GM21528 (cell line): ENCODE results near the gene COASY.
"Not testable (repeated sequence)": the region's sequence is repeated elsewhere in the genome, so short reads cannot be mapped to it uniquely, and the experiment has no call there.

Source experiments
- ATAC-seq: cut with Tn5 transposase; IDR thresholded peaks from one replicate; pipeline ENCODE4 v1.9.1; 2021; ENCODE audit warnings: mild to moderate bottlenecking, moderate library complexity; ENCODE audit not compliant: unreplicated experiment, low FRiP score

The COASY gene

GRCh38 chr17:42531455-42532354 lies 30.2 kb upstream of the COASY start:
- no peak for ATAC-seq

DNA sequence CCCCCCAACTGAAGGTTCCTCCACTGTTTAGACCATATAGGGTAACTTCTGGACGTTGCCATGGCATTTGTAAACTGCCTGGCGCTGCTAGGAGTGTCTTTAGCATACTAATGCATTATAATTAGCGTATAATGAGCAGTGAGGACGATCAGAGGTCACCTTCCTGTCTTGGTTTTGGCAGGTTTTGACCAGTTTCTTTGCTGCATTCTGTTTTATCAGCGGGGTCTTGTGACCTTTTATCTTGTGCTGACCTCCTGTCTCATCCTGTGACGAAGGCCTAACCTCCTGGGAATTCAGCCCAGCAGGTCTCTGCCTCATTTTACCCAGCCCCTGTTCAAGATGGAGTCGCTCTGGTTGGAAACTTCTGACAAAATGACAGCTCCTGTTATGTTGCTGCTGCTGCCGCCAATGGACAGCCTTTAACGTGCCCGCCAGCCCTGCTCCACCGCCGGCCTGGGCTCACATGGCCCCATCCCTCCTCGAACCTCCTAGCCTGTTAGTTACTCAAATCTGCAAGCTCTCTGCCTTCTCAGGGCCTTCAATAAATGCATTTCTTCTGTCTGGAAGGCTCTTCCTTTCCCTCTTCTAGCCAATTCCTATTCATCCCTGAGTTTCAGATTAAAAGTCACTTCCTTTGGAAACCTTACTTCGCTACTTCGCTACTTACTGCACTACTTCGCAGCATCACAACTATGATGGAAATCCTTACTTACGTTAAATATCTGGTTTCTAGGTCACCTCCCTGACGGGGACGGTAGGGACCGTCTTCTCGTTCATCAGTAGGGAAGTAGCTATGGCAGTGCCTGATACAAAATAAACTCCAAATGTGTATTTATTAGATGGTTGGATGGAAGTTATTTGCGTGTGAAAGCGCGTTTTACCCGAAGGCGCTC lies 26.5 kb upstream of the COASY start:
- ATAC-seq, result no peak

GRCh38 chr17:42536048-42536371 lies 25.9 kb upstream of the COASY start, which contains the start of gene NAGLU:
Gene NAGLU, plus strand, starts transcription at chr17:42536241. Its CDS starts 32 bp downstream, at chr17:42536273.
- peak; percentile 84 for ATAC-seq

- ATAC-seq, result peak; percentile 71
These were observed 25.4 kb upstream of the COASY start for GRCh38 chr17:42536372-42537155.

- ATAC-seq, result no peak
These were observed 24.7 kb upstream of the COASY start for GRCh38 chr17:42537156-42537805.

GRCh38 chr17:42537826-42538451 lies 24.0 kb upstream of the COASY start:
- no peak for ATAC-seq

DNA sequence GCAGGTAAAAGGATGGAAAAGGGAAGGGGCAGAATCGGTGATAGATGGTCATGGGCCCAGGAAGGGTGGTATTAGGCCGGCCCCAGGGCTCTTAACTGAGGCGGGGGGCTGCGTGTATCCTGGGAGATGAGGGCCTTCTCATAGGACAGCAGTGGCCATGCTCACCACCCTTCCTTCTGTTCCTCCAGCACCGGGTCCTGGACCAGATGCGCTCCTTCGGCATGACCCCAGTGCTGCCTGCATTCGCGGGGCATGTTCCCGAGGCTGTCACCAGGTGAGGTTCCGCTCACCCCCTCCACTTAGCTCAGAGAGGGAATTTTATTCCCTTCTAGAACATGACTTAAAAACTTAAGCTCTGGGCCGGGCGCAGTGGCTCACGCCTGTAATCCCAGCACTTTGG lies 23.5 kb upstream of the COASY start:
- ATAC-seq, result no peak

DNA sequence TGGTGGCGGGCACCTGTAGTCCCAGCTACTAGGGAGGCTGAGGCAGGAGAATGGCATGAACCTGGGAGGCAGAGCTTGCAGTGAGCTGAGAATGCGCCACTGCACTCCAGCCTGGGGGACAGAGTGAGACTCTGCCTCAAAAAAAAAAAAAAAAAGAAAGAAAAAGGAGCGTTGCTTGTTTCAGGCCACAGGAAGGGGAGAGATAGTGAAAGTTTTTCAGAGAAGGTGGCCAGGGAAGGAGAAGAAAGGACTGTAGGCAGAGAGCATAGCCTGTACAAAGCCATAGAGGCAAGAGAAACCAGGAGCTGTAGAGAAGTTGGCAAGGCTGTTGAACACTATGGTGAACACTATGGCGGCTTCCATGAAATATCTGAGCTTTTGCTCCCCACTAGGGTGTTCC lies 21.4 kb upstream of the COASY start:
- ATAC-seq, result not testable (repeated sequence)

DNA sequence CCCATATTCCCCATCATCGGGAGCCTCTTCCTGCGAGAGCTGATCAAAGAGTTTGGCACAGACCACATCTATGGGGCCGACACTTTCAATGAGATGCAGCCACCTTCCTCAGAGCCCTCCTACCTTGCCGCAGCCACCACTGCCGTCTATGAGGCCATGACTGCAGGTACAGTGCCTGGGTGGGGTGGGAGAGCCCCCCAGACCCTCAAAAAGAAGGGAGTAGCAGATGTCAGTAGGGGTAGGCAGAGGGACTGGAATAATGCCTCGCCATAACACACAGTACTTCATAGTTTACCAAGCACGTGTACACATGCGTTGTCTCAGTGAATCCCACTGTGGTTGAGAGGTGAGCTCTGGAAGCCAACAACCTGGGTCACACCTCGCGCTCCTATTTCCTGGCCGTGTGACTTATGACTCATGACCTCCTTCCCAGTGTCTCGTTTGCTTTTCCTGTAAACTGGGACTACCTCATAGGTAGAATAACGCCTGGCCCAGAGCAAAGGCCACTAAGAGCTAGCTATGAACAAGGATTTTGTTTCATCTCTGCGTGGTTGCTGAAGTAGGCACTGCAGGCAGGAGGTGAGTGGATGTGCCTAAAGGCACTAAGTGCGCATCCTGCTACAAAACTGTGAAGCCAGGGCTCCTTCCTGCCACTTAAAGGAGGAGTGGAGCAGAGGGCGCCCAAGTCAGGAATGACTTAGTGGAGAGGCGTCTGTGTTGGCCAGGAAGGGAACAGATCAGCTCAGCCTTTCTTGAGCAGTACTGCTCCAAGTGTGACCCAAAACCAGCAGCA lies 20.7 kb upstream of the COASY start:
- no peak for ATAC-seq

DNA sequence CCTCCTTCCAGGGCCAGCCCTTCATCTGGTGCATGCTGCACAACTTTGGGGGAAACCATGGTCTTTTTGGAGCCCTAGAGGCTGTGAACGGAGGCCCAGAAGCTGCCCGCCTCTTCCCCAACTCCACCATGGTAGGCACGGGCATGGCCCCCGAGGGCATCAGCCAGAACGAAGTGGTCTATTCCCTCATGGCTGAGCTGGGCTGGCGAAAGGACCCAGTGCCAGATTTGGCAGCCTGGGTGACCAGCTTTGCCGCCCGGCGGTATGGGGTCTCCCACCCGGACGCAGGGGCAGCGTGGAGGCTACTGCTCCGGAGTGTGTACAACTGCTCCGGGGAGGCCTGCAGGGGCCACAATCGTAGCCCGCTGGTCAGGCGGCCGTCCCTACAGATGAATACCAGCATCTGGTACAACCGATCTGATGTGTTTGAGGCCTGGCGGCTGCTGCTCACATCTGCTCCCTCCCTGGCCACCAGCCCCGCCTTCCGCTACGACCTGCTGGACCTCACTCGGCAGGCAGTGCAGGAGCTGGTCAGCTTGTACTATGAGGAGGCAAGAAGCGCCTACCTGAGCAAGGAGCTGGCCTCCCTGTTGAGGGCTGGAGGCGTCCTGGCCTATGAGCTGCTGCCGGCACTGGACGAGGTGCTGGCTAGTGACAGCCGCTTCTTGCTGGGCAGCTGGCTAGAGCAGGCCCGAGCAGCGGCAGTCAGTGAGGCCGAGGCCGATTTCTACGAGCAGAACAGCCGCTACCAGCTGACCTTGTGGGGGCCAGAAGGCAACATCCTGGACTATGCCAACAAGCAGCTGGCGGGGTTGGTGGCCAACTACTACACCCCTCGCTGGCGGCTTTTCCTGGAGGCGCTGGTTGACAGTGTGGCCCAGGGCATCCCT lies 18.5 kb upstream of the COASY start:
- no peak for ATAC-seq

DNA sequence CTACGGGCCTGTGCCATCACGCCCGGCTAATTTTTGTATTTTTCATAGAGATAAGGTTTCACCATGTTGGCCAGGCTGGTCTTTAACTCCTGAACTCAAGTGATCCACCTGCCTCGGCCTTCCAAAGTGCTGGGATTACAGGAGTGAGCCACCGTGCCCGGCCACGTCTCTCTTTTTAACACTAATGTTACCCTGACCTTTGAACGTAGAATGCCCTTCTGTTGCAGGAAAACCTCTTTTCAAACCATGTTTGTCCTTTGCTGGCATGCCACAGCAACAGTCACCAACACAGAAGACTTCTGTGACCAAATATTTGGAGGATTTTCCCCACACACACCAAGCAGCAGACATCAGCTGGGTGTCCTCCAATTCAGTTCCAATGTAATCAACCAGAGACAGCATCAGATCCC lies 17.1 kb upstream of the COASY start:
- ATAC-seq, result no peak

DNA sequence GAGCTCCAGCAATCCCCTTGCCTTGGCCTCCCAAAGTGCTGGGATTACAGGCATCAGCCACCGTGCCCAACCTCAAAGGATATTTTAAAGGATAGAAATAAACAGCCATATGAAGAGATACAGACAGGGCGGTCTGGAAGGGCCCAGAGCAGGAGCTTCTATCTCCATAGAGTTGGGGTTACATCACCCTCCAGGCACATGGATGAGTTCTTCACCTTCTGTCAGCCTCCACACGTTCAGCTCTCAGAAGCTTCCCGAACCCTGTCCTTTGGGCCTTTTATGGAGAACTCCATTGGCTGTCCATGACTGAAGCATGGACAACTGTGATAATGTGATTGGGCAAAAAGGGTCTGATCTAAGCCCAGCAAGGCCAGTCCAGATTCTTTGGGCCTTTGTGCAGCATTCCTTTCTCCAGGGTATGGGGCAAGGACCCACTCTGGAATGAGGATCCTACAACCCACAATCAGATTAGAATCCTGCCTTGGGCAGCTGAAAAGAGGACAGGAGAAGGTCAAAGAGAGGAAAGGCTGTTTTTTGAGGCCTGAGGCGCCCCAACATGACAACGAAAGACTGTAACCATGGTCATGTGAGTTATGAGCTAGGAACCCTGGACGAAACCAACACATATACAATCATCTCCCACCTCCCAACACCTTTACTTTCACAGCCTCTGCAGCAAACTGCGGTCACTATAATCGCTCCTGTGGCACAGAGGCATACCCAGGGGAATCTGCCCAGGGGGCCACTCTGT lies 16.0 kb upstream of the COASY start:
- not testable (repeated sequence) for ATAC-seq

DNA sequence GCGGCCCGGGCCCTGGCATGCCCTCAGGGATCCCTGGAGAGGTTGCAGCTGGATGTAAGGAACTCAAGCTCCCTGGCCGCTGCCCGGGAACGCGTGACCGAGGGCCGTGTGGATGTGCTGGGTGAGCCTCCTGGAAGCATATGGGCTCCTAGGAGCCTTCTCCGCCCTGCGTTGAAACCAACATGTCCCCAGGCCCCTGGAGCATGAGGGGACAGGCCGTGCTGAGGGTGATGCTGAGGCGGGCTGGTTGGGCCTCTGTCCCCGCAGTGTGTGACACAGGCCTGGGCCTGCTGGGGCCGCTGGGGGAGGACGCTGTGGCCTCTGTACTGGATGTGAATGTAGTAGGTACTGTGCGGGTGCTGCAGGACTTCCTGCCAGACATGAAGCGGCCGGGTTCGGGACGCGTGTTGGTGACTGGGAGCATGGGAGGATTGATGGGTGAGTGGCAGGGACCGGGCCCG lies 14.9 kb upstream of the COASY start:
- no peak for ATAC-seq

GRCh38 chr17:42547698-42548069 lies 14.3 kb upstream of the COASY start:
- no peak for ATAC-seq

DNA sequence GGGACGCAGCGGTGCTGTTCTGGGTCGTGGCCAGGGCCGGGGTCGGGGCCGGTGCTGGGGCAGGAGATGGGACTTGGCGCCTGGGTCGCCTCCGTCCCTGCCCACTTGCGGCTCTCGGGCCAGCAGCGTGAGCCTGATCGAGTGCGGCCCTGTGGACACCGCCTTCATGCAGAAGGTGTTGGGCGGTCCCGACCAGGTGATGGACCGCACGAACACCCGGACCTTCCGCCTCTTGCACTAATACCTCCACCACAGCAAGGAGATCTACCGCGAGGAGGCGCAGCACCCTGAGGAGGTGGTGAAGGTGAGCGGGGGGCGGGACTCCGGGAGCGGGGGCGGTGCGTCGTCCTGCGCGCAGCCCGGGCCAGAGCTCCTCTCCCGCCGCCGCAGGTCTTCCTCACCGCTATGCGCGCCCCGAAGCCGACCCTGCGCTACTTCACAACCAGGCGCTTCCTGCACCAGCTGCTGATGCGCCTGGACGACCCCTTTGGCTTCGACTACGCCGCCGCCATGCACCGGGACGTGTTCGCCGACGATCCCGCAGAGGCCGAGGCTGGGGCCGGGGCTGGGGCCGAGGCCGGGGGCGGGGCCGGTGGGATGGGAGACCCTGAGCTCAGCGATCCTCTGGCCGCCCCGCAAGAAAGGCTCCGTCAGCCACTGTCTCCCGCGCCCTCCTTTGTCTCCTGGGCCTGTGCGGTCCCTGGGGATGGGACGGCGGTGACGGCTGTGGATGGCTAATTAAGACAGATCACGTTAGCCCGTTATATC lies 13.7 kb upstream of the COASY start:
- ATAC-seq, result no peak

- no peak for ATAC-seq
These were observed 12.8 kb upstream of the COASY start for GRCh38 chr17:42548993-42549755.
